Measurements from ENCODE around the gene NUMB.

NUMB gene

DNA sequence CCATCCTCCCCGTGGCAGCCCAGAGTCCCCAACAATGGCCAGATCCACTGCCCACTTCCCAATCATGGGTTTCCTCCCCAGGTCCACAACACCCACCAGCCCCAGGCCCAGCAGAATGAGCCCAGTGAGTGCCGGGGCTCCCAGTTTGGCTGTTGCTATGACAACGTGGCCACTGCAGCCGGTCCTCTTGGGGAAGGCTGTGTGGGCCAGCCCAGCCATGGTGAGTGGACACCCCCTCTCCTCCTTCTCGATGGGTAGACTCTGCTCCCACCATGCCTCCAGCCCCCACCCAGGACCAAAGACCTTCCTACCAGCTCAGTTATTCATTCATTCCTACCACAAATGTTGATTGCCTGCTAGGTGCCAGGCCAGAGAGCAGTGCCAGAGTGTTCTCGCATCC is 197.3 kb downstream of the NUMB start:
- no peak for DNase-seq (ENCODE audit: low spot score)

DNA sequence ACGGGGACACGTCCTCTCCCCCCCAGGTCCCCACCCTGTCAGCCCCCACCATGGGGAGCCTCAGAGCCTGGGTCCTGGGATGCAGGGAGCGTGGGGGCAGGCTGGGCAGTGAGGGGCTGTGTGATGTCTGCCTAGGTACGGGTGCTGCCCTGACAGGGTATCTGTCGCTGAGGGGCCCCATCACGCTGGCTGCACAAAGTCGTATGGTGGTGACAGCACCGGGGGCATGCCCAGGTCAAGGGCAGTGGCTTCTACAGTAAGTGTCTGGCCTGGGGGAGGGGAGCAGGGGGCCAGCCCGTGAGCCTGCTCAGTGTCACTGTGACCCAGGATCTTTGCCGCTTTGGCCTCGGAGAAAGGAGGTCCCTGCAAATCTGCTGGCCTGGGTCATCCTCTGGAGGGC is 197.8 kb downstream of the NUMB start:
- no peak for DNase-seq (ENCODE audit: low spot score)

DNA sequence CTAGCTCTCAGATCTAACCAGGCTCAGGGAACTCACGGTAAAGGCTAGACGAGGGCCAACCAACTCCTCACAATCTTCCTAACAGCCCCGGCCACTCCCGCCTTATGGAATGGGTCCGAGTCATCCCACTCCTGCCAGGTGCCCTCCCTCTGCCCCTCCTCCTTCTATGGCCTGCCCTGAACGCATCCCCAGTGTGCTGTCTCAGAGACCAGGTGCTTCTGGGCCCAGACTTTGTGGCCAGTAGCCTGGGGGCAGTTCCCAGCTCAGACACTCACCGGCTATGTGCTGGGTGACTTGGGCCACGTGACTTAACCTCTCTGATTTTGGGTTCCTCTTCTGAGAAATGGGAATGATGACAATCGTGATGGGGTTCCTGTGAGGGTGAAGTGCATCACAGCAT is 198.5 kb downstream of the NUMB start:
- DNase-seq (ENCODE audit: low spot score), result no peak

DNA sequence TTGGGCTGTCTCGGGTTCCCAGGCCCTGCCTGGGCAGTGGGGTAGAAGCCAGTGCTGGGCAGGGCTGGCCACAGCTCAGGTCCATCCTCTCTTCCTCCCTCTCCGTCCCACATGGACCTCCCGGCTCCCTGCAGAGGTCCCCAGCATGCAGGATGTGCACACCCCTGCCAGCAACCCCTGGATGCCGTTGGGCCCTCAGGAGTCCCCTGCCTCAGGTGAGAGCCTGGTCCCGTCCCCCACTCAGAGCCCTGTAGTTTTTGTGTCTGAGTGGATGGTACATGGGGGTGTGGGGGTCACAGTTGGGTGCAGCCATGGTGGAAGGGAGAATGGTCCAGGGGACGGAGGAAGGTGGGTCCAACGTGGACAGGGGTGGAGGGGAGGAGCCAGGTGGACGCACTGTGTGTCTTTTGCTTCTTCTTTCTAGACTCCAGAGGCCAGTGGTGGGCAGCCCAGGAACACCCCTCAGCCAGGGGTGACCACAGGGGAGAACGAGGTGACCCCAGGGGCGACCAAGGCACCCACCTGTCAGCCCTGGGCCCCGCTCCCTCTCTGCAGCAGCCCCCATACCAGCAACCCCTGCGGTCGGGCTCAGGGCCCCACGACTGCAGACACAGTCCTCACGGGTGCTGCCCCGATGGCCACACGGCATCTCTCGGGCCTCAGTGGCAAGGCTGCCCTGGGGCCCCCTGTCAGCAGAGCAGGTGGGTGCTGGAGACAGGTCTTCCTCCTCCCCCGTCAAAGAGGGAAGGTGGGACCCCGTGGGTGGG is 199.3 kb downstream of the NUMB start:
- DNase-seq (ENCODE audit: low spot score), result no peak

DNA sequence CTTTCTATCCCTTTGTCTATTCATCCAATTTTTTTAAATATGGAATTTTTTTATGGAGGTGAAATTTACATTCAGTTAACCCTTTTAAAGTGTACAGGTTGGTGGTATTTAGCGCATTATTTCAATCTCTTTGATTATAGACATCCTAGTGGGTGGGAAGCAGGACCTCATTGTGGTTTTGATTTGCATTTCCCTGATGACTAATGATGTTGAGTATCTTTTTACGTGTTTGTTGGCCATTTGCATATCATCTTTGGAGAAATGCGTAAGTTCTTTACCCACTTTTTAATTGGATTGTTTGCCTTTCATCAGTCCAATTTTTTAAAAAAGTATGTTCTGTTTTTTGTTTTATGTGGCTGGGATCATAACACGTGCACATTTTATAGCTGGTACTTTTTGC is 200.3 kb downstream of the NUMB start:
- DNase-seq (ENCODE audit: low spot score), result no peak

DNA sequence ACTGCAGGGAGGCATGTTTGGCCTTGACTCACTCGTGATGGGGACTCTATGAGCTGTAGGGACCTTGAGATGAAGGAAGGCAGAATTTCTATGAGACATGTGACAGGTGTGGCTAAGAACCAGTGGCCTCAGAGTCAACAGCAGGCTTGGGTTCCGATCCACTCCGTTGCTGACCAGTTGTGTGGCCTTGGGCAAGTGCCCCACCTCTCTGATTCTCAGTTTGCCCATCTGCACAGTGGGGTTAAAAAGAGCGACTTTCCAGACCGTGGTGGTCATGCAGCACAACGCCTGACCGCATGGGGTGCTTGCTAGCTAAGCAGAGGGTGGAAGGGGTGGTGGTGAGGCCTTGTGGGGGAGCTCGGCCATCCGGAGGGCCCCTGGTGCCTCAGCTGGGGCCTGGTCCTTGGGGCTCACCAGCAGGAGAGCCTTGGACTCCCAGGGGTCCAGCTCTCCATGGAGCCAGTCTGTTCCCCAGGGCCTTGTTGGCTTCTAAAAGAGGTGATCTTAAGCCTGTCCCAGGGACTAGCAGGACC is 202.6 kb downstream of the NUMB start:
- DNase-seq (ENCODE audit: low spot score), result no peak

DNA sequence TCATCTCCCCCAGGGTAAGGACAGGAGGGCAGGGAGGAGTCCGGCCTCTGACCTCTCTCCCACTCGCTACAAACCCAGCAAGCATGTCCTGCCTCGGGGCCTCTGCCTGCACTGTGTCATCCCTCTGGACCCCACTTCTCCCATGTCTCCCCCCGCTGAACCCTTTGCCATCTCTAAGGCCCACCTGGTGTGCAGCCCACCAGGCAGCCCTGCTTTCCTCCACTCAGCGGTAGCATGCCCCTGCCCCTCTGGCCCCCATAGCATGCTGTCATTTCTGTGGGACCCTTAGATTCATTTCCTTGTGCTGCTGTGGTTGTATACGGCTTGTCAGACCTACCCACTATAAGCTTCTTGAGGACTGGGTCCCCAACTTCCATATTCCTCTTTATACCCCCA is 203.3 kb downstream of the NUMB start:
- no peak for DNase-seq (ENCODE audit: low spot score)

DNA sequence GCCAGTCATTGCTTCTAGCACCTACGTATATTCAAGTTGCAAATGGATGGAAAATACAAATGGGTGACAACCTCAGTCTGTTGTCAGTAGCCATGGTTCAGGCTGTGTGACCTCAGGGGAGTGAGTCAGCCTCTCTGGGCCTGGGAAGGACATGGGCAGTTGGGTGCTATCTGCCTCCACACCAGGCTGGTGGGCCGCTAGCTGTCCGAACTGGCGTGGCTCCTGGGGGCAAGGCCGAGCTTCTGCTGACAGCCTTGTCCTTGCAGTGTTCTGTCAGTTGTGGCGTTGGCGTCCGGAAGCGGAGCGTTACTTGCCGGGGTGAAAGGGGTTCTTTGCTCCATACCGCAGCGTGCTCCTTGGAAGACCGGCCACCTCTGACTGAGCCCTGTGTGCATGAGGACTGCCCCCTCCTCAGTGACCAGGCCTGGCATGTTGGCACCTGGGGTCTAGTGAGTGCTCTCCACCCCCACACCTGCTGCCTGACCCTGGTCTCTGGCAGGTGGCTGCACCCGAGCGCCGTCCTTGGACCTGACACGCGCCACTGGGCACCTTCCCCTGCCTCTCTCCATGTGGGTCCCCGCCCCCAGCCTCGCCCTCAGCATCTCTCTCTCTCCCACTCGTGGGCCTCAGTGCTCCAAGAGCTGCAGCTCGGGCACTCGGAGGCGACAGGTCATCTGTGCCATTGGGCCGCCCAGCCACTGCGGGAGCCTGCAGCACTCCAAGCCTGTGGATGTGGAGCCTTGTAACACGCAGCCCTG is 203.9 kb downstream of the NUMB start:
- no peak for DNase-seq (ENCODE audit: low spot score)

DNA sequence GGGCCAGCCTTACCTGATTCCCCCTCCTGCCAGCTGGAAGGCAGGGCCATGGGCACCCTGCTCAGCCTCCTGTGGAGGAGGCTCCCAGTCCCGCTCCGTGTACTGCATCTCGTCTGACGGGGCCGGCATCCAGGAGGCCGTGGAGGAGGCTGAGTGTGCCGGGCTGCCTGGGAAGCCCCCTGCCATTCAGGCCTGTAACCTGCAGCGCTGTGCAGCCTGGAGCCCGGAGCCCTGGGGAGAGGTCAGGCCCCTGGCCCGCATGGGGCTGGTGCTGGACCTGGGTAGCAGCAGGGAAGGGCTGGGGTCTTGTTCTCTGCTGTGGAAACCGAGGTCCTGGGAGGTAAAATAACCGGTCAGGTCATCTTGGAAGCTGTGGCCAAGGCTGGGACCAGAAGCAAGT is 204.6 kb downstream of the NUMB start:
- DNase-seq (ENCODE audit: low spot score), result no peak

DNA sequence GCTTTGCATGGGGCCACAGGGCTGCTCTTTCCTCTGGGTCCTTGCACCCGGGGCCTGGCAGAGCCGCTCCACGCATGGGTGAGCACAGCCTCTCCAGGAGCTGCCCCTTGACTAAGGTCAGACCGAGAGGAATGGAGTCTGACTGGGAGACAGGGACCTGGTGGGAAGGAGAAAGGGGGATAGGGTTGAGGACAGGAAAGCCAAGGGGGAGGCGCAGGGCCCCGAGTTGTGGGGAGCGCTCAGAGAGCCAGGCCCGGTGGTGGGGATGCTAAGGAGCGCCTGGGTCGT is 205.1 kb downstream of the NUMB start:
- DNase-seq (ENCODE audit: low spot score), result no peak

DNA sequence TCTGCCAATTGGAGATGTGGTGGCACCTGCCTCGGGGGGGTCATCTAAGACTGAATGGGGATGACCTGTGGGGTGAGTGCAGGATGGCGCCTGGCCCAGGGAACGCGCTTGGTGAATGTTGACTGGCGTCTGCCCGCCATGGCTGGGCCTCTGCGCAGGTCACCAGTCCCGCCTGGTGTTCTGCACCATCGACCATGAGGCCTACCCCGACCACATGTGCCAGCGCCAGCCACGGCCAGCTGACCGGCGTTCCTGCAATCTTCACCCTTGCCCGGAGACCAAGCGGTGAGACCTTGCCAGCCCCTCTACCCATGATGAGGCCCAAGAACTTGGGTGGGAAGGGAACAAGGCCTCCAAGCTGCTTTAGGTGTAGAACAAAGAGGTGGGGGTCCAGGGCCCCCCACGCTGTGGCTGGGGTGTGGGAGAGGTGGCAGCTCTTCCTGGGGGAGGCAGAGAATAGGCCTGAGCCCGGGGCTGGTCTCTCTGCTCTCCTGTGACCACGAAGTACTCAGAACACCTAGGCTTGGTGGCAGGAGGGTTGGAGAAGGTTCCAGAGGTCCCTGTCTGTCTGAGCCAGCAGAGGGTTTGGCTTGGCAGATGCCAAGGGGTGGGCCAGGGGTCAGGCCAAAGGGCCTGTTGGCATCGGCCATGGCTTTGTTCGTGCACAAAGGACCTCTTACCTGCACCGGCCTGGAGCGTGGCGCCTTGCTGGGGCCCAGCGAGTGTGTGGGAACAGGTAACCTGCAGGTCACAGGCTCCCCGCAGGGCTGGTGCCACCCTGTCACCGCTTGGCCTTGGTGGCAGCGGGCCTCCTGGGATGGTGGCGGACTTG is 205.6 kb downstream of the NUMB start:
- no peak for DNase-seq (ENCODE audit: low spot score)

DNA sequence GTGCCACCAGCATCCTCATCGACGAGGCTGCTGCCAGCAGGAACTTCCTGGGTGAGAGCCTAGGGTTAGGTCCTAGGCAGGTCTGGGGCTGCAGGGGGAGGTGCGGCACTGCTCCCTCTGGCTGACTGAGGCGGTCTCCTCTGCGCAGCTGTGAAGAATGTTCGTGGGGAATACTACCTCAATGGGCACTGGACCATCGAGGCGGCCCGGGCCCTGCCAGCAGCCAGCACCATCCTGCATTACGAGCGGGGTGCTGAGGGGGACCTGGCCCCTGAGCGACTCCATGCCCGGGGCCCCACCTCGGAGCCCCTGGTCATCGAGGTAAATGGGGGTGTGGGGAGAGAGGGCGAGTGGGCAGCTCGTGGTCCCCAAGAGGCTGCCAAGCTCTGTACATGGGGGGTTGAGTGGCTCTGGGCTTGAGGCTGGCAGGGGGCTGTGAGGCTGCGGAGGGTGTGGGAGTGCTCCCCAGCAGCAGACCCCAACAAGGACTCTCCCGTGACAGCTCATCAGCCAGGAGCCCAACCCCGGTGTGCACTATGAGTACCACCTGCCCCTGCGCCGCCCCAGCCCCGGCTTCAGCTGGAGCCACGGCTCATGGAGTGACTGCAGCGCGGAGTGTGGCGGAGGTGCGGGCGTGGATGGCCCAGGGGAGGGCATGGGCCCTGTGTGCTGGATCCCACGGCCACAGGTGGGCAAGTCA is 206.7 kb downstream of the NUMB start:
- DNase-seq (ENCODE audit: low spot score), result no peak

DNA sequence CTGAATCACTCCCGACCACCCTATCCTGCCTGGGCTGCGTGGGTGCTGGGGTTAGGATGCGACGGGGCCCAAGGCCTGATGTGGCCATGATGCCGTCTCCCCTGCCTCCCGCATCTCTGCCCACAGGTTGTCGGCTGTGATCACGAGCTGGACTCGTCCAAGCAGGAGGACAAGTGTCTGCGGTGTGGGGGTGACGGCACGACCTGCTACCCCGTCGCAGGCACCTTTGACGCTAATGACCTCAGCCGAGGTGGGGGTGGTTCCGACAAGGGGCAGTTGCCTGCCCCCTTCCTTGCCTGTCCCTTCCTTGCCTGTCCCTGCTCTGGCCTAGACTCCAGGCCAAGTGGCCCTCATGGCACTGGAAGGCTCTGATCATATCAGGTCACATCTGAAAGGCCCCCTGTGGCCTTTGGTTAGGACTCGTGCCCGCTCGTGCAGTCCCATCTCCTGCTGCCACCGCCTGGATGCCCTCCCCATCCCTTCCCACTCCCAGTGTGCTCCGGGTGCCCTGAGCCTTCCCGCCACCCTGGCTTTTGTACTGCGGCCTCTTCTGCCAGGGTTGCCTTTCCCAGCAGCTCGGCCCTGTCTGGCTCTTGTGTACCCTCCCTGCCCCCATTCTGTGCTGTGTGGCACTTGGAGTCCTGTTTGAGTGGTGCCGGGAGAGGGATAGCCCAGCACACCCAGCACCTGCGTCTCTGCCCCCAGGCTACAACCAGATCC is 207.4 kb downstream of the NUMB start:
- DNase-seq (ENCODE audit: low spot score), result no peak

DNA sequence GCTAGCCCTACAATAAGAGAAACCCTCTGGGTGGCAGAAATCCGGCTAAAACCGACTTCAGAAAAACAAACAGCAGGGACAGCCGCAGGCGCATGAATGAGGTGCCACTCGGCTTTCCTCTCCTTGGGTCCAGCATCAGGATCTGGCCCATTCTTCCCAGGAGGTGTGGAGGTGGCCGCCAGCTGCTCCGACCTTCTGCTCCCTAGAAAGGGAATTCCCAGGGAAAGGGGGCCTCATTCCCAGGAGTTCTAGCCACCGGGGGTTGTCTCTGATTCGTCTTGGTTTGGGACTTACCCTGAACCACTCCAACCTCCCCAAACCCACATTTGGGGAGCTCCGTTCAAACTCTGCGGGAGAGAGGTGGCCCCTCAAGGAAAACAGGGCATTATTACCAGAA is 208.0 kb downstream of the NUMB start:
- no peak for DNase-seq (ENCODE audit: low spot score)

DNA sequence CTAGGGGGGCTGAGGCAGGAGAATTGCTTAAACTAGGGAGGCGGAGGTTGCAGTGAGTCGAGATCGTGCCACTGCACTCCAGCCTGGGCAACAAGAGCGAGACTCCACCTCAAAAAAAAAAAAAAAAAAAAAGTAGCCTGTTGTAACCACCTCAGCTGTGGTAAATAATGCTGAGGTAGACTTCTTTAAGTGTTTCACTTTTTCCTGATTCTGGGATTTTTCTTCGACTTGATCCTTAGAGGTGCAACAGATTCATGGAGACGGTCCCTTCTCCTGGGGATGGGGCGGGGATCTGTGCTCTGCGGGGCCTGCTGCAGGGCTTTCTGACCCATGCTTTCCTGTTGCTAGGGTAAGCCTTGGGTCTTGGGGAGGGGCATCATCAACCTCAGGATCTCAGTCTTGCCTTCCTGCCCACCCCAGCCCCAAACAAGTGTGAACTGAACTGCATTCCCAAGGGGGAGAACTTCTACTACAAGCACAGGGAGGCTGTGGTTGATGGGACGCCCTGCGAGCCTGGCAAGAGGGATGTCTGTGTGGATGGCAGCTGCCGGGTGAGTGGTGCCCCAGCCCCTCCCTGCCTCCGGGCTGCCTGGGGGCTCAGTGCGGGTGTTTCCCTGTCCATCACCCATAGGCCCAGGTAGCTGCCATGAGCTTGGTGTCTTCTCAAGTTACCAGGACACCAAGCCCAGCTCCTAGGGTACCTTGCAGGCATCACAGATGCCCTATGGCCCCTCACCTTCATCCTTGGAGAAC is 208.6 kb downstream of the NUMB start:
- DNase-seq (ENCODE audit: low spot score), result no peak

DNA sequence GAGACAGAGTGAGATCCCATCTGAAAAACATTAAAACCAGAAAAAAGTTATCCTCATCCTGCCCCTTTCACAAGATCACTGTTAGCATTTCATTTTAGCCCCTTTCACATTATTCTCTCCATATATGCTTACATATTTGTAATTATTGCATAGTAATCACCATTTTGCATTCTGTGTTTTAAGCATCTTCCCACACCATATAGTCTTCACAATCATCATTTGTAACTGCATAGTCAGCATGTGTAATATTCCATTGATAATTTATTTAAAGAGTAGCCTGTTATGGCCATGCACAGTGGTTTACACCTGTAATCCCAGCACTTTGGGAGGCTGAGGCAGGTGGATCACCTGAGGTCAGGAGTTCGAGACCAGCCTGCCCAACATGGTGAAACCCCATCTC is 209.2 kb downstream of the NUMB start:
- DNase-seq (ENCODE audit: low spot score), result no peak

DNA sequence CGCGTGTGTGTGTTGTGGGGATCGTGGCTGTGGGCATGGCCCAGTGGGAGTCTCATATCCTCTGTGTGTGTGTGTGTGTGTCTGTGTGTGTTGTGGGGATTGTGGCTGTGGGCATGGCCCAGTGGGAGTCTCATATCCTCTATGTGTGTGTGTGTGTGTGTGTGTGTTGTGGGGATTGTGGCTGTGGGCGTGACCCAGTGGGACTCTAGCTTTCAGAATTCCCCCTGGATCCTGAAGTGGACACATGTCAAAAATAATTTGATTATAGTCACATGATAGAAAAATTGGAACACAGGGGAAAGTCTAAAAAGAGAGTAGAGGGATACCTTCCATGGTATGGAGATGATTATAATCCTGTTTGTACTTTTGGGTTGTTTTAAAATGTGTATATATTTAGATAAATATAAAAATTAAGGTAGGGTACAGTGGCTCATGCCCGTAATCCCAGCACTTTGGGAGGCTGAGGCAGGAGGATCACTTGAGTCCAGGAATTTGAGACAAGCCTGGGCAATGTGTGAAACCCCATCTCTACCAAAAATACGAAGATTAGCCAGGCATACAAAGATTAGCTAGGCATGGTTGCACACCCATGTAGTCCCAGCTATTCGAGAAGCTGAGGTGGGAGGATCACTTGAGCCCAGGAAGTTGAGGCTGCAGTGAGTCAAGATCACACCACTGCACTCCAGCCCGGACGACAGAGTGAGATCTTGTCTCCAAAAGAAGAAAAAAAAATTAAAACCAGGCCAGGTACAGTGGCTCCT is 210.1 kb downstream of the NUMB start:
- DNase-seq (ENCODE audit: low spot score), result no peak

DNA sequence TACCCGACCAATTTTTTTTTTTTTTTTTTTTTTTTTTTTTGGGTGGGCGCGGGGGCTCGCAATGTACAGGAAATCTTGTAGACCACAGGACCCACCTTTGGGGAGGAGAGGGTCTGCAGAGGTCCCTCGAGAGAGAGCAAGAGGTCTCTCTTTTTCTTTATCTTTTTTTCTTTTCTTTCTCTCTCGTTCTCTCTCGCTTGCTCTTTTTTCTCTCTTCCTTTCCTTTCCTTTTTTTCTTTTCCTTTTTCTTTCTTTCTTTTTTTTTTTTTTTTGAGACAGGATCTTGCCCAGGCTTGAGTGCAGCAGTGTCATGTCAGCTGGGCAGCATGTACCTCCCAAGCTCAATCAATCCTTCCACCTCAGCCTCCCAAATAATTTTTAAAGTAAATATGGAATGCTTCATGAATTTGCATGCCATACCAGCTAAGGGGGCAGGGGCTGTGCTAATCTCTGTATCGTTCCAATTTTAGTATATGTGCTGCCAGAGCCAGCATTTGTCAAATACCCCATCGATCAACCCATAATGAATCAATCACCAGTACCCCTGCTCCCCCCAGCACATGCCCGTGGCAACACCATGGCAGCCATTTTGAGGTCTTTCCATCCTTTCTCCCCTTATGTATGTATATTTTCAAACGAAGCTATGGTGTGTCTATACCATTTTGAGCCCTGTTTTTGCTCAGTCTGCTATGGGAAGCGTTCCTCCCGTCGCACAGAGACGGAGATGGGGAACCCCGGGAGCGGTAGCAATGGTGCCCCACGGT is 211.8 kb downstream of the NUMB start:
- DNase-seq (ENCODE audit: low spot score), result no peak

Data from HuH-7 (cell line).